ENCODE results near the gene SYDE1. TPM values are rescaled to one million over a fixed set of nuclear protein-coding genes. Genes with fewer than 3 reads are reported as not detected.
"Not testable (repeated sequence)": the region's sequence is repeated elsewhere in the genome, so short reads cannot be mapped to it uniquely, and the experiment has no call there.

Gene SYDE1
- total RNA-seq, 1 donor from 2014 or later = 0.71 TPM

DNA sequence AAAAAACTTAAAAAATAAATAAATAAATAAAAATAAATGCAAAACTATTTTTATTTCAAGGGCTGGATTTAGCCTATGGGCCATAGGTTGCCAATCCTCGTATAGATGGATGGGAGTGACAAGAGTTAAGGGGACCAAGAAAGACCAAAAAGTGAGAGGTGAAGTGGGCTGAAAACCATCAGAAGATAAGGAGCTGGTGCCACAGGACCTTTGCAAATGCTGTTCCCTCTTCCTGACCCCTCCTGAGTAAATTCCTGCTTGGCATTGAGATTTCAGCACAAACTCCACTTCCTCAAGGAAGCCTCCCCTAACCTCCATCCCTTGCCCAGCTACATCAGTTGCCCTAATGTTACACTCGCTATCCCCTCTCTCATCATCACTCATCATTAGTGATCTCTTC lies 14.2 kb upstream of the SYDE1 start:
- H3K36me3 Mint-ChIP-seq (ENCODE audit: unreplicated experiment) = no peaks in the 10 kb centered on the region
- H3K27me3 Mint-ChIP-seq (ENCODE audit: unreplicated experiment) = no peaks in the 10 kb centered on the region
- no peak overlapping the region for H3K27ac Mint-ChIP-seq (ENCODE audit: unreplicated experiment)

GRCh38 chr19:15096223-15096622 lies 11.0 kb upstream of the SYDE1 start:
- peaks cover 5% of the 10 kb centered on the region for H3K27me3 Mint-ChIP-seq (ENCODE audit: unreplicated experiment)
- no peak for TF ChIP-seq CTCF (IDR thresholded peaks at IDR 0.05; ENCODE audit: partially characterized antibody, unreplicated experiment)
- H3K4me3 Mint-ChIP-seq (ENCODE audit: unreplicated experiment) = no peak overlapping the region
- no peak for DNase-seq
- no peaks in the 10 kb centered on the region for H3K36me3 Mint-ChIP-seq (ENCODE audit: unreplicated experiment)
- H3K4me1 Mint-ChIP-seq (ENCODE audit: low read depth, unreplicated experiment) = no peaks in the 10 kb centered on the region
- no peaks in the 10 kb centered on the region for H3K9me3 Mint-ChIP-seq (ENCODE audit: unreplicated experiment)
- no peak overlapping the region for H3K27ac Mint-ChIP-seq (ENCODE audit: unreplicated experiment)

More for the DNA sequence above, 14.2 kb upstream of the SYDE1 start:
- no peak for TF ChIP-seq CTCF (IDR thresholded peaks at IDR 0.05; ENCODE audit: partially characterized antibody, unreplicated experiment)
- H3K9me3 Mint-ChIP-seq (ENCODE audit: unreplicated experiment) = no peaks in the 10 kb centered on the region
- DNase-seq = no peak
- H3K4me1 Mint-ChIP-seq (ENCODE audit: low read depth, unreplicated experiment) = no peaks in the 10 kb centered on the region
- H3K4me3 Mint-ChIP-seq (ENCODE audit: unreplicated experiment) = no peak overlapping the region

- not testable (repeated sequence) for H3K9me3 Mint-ChIP-seq (ENCODE audit: unreplicated experiment); H3K4me3 Mint-ChIP-seq (ENCODE audit: unreplicated experiment); DNase-seq; H3K4me1 Mint-ChIP-seq (ENCODE audit: low read depth, unreplicated experiment); H3K27me3 Mint-ChIP-seq (ENCODE audit: unreplicated experiment); H3K27ac Mint-ChIP-seq (ENCODE audit: unreplicated experiment); H3K36me3 Mint-ChIP-seq (ENCODE audit: unreplicated experiment)
Measured at GRCh38 chr19:15097980-15098379, 9.2 kb upstream of the SYDE1 start.

DNA sequence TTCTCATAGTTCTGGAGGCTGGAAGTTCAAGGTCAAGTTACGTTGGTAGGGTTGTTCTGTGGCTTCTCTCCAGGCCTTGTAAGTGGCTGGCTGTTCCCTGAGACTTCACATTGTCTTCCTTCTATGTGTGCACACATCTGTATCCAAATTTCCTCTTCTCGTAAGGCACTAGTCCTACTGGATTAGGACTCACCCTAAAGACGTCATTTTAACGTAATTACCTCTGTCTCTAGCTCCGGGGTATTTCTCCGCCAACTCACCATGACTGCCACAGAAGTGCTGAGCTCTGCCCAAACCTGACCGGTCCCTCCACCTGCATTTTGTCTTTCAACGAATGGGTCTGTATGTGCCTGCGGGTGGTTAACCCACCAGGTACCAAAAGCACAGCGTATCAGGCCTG lies 8.7 kb upstream of the SYDE1 start:
- Mint-ChIP-seq H3K27me3 (ENCODE audit: unreplicated experiment) (peaks cover 5% of the 10 kb centered on the region), H3K36me3 (ENCODE audit: unreplicated experiment) (peaks cover 1% of the 10 kb centered on the region), H3K9me3 (ENCODE audit: unreplicated experiment) (peaks cover 1% of the 10 kb centered on the region), H3K4me3 (ENCODE audit: unreplicated experiment) (no peak overlapping the region), H3K27ac (ENCODE audit: unreplicated experiment) (no peak overlapping the region), H3K4me1 (ENCODE audit: low read depth, unreplicated experiment) (no peaks in the 10 kb centered on the region)
- TF ChIP-seq CTCF (IDR thresholded peaks at IDR 0.05; ENCODE audit: partially characterized antibody, unreplicated experiment) = no peak
- DNase-seq = no peak

GRCh38 chr19:15099017-15099582 lies 8.1 kb upstream of the SYDE1 start:
- Mint-ChIP-seq H3K4me1 (ENCODE audit: low read depth, unreplicated experiment) (no peaks in the 10 kb centered on the region), H3K27ac (ENCODE audit: unreplicated experiment) (no peak overlapping the region), H3K27me3 (ENCODE audit: unreplicated experiment) (peaks cover 5% of the 10 kb centered on the region), H3K4me3 (ENCODE audit: unreplicated experiment) (no peak overlapping the region), H3K36me3 (ENCODE audit: unreplicated experiment) (peaks cover 3% of the 10 kb centered on the region), H3K9me3 (ENCODE audit: unreplicated experiment) (peaks cover 3% of the 10 kb centered on the region)
- no peak for TF ChIP-seq CTCF (IDR thresholded peaks at IDR 0.05; ENCODE audit: partially characterized antibody, unreplicated experiment)
- no peak for DNase-seq
